Brain microvascular endothelial cell (primary cell): ENCODE data around the gene PARVG.

ENCODE experiments used
- DNase-seq: peaks from one replicate; pipeline ENCODE4 v3.0.0-alpha.2; 2020
- H3K27ac ChIP-seq: fragments of 250-450 bp; sonication (Bioruptor Pico); 2 replicates; pipeline ENCODE4 v1.5.1; 2020; ENCODE audit warnings: mild to moderate bottlenecking, moderate library complexity
- H3K27me3 ChIP-seq: fragments of 250-450 bp; sonication (Bioruptor Pico); replicated peaks from 2 replicates; pipeline ENCODE4 v1.5.1; 2020; ENCODE audit warnings: mild to moderate bottlenecking
- H3K36me3 ChIP-seq: fragments of 250-450 bp; sonication (Bioruptor Pico); replicated peaks from 2 replicates; pipeline ENCODE4 v1.5.1; 2020; ENCODE audit warnings: mild to moderate bottlenecking
- H3K4me3 ChIP-seq: 2 replicates; pipeline ENCODE4 v1.5.1; 2011; ENCODE audit warnings: low read depth, mild to moderate bottlenecking, control low read depth, low read length, moderate library complexity
- CTCF ChIP-seq: IDR thresholded peaks from 2 replicates; pipeline ENCODE4 v1.5.1; 2011; ENCODE audit warnings: low read depth, mild to moderate bottlenecking, moderate library complexity, low read length, control low read depth, inconsistent platforms; ENCODE audit errors: missing control alignments
- in situ Hi-C: cut with HindIII; loops from 2 replicates; pipeline ENCODE4 v1.10.0; 2017; ENCODE audit warnings: low sequenced_read_pairs, low pct_ligation_motif_present

Gene PARVG

GRCh38 chr22:44133901-44134571 is 46.7 kb upstream of the PARVG start:
- no peak for TF ChIP-seq CTCF
- H3K4me3 ChIP-seq: no peak overlapping the region
- H3K27me3 ChIP-seq: no peaks in the 10 kb centered on the region
- DNase-seq: peak; percentile 56
- peak overlapping the region; percentile 44 for H3K27ac ChIP-seq
- in situ Hi-C loops: no loop called here
- H3K36me3 ChIP-seq: peaks cover 16% of the 10 kb centered on the region

GRCh38 chr22:44136112-44136511 is 44.6 kb upstream of the PARVG start:
- in situ Hi-C loops: no loop called here
- Histone ChIP-seq H3K4me3 (no peak overlapping the region), H3K36me3 (peaks cover 16% of the 10 kb centered on the region), H3K27ac (no peak overlapping the region), H3K27me3 (no peaks in the 10 kb centered on the region)
- no peak for TF ChIP-seq CTCF
- DNase-seq: no peak

- Histone ChIP-seq H3K27ac (no peak overlapping the region), H3K36me3 (peaks cover 16% of the 10 kb centered on the region), H3K4me3 (no peak overlapping the region), H3K27me3 (no peaks in the 10 kb centered on the region)
- no peak for DNase-seq
- in situ Hi-C loops: no loop called here
- no peak for TF ChIP-seq CTCF
These were observed 43.9 kb upstream of the PARVG start for GRCh38 chr22:44136786-44137185.

- H3K27ac ChIP-seq: no peak overlapping the region
- H3K4me3 ChIP-seq: no peak overlapping the region
- no peak for DNase-seq
- no peaks in the 10 kb centered on the region for H3K27me3 ChIP-seq
- H3K36me3 ChIP-seq: peaks cover 15% of the 10 kb centered on the region
- TF ChIP-seq CTCF: no peak
- in situ Hi-C loops: no loop called here
These were observed 43.3 kb upstream of the PARVG start for GRCh38 chr22:44137415-44137814.

- Histone ChIP-seq H3K27ac (no peak overlapping the region), H3K27me3 (no peaks in the 10 kb centered on the region), H3K36me3 (peaks cover 14% of the 10 kb centered on the region), H3K4me3 (no peak overlapping the region)
- no peak for DNase-seq
- no peak for TF ChIP-seq CTCF
- in situ Hi-C loops: no loop called here
These were observed 41.0 kb upstream of the PARVG start for GRCh38 chr22:44139773-44140172.

GRCh38 chr22:44142421-44143104 is 38.2 kb upstream of the PARVG start:
- DNase-seq: no peak
- TF ChIP-seq CTCF: no peak
- Histone ChIP-seq H3K27ac (no peak overlapping the region), H3K4me3 (no peak overlapping the region), H3K36me3 (peaks cover 8% of the 10 kb centered on the region), H3K27me3 (no peaks in the 10 kb centered on the region)
- in situ Hi-C loops: no loop called here
